RWPE2 (cell line): ENCODE data around the gene TDRD12.
"Not testable (repeated sequence)": the region's sequence is repeated elsewhere in the genome, so short reads cannot be mapped to it uniquely, and the experiment has no call there.

Source experiments
- ATAC-seq: fragments of 200-7000 bp; cut with Tn5 transposase; 3 replicates; pipeline ENCODE4 v1.9.1; 2021; ENCODE audit warnings: low read depth
- DNase-seq: peaks from one replicate; pipeline ENCODE4 v3.0.0-alpha.2; 2020; ENCODE audit warnings: low spot score
- H3K27ac ChIP-seq: fragments of 450-650 bp; 2 replicates; pipeline ENCODE4 v1.5.1; 2017; ENCODE audit warnings: mild to moderate bottlenecking; ENCODE audit not compliant: poor library complexity, severe bottlenecking
- H3K27me3 ChIP-seq: fragments of 250-450 bp; sonication (Bioruptor Pico); 2 replicates; pipeline ENCODE4 v1.5.1; 2021; ENCODE audit warnings: mild to moderate bottlenecking, moderate library complexity; ENCODE audit not compliant: insufficient read depth, poor library complexity, severe bottlenecking
- H3K36me3 ChIP-seq: fragments of 250-450 bp; sonication (Bioruptor Pico); 2 replicates; pipeline ENCODE4 v1.5.1; 2020; ENCODE audit warnings: low read depth, mild to moderate bottlenecking, moderate library complexity
- H3K4me1 ChIP-seq: fragments of 250-450 bp; sonication (Bioruptor Pico); 2 replicates; pipeline ENCODE4 v1.5.1; 2021; ENCODE audit warnings: mild to moderate bottlenecking, moderate library complexity; ENCODE audit not compliant: insufficient read depth, poor library complexity, severe bottlenecking
- H3K4me3 ChIP-seq: fragments of 250-450 bp; sonication (Bioruptor Pico); 2 replicates; pipeline ENCODE4 v1.5.1; 2021; ENCODE audit warnings: mild to moderate bottlenecking, moderate library complexity; ENCODE audit not compliant: severe bottlenecking
- H3K9me3 ChIP-seq: fragments of 250-450 bp; sonication (Bioruptor Pico); 2 replicates; pipeline ENCODE4 v1.5.1; 2021; ENCODE audit warnings: mild to moderate bottlenecking, moderate library complexity; ENCODE audit not compliant: severe bottlenecking
- TF ChIP-seq, protein P1 (sequence below): fragments of 450-650 bp; IDR thresholded peaks from one replicate; pipeline ENCODE4 v1.5.1; 2017; ENCODE audit warnings: mild to moderate bottlenecking, moderate library complexity; ENCODE audit not compliant: poor library complexity, severe bottlenecking

TDRD12 gene

DNA sequence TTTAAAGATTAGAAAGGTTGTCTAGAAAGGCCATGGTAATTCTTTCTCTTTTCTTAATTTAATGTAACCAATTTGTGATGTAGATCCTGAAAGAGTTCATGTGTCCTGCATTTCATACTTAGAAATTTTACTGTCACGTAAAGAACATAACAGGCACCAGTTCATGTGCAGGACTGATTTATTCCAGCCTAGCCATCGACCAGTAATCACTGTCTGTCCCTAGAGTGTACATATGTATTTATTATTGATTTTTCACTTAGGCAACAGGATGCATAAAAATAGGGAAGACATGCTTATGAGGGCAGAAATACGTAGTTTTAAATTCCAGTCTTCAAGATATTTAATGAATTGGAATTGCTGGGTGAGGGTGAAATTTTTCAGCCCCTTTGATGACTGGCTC lies 37.6 kb downstream of the TDRD12 start:
- ATAC-seq = no peak
- TF ChIP-seq, protein P1, sequence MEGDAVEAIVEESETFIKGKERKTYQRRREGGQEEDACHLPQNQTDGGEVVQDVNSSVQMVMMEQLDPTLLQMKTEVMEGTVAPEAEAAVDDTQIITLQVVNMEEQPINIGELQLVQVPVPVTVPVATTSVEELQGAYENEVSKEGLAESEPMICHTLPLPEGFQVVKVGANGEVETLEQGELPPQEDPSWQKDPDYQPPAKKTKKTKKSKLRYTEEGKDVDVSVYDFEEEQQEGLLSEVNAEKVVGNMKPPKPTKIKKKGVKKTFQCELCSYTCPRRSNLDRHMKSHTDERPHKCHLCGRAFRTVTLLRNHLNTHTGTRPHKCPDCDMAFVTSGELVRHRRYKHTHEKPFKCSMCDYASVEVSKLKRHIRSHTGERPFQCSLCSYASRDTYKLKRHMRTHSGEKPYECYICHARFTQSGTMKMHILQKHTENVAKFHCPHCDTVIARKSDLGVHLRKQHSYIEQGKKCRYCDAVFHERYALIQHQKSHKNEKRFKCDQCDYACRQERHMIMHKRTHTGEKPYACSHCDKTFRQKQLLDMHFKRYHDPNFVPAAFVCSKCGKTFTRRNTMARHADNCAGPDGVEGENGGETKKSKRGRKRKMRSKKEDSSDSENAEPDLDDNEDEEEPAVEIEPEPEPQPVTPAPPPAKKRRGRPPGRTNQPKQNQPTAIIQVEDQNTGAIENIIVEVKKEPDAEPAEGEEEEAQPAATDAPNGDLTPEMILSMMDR = no peak

DNA sequence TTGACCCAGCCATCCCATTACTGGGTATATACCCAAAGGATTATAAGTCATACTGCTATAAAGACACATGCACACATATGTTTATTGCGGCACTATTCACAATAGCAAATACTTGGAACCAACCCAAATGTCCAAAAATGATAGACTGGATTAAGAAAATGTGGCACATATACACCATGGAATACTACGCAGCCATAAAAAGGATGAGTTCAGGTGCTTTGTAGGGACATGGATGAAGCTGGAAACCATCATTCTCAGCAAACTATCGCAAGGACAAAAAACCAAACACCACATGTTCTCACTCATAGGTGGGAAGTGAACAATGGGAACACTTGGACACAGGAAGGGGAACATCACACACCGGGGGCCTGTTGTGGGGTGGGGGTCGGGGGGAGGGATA lies 45.8 kb downstream of the TDRD12 start:
- H3K27me3 ChIP-seq, H3K27ac ChIP-seq, H3K4me3 ChIP-seq, ATAC-seq, DNase-seq, H3K36me3 ChIP-seq, H3K4me1 ChIP-seq, H3K9me3 ChIP-seq: not testable (repeated sequence)

More for the DNA sequence above, 37.6 kb downstream of the TDRD12 start:
- H3K4me3 ChIP-seq = no peak overlapping the region
- no peaks in the 10 kb centered on the region for H3K27me3 ChIP-seq
- no peaks in the 10 kb centered on the region for H3K4me1 ChIP-seq
- H3K36me3 ChIP-seq = no peaks in the 10 kb centered on the region
- no peaks in the 10 kb centered on the region for H3K9me3 ChIP-seq
- no peak overlapping the region for H3K27ac ChIP-seq
- no peak for DNase-seq

DNA sequence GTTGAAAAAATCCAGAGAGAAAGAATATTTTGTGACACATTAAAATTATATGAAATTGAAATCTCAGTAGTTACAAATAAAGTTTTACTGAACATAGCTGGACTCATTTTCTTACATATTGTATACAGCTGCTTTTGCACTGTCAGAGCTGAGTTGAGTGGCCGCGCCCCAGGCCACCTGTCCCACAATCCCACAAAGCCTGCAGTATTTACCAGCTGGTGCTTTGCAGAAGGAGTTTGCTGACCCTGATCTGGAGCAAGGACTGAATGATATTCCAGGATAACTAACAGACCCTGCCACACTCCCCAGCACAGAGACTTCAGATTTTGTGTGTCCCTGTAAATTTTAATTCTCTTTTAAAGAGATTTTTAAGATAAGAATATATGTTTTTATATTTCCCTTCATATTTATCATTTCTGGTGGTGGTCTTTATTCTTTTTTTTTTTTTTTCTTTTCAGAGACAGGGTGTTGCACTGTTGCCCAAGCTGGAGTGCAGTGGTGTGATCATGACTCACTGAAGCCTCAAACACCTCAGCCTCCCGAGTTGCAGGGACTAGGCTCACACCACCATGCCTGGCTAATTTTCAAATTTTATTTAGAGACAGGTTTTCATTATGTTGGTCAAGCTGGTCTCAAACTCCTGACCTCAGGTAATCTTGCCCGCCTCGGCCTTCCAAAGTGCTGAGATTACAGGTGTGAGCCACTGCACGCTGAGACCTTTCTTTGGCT lies 48.5 kb downstream of the TDRD12 start:
- Histone ChIP-seq H3K27me3 (no peaks in the 10 kb centered on the region), H3K9me3 (no peaks in the 10 kb centered on the region), H3K4me3 (no peak overlapping the region), H3K27ac (no peak overlapping the region), H3K36me3 (no peaks in the 10 kb centered on the region), H3K4me1 (no peaks in the 10 kb centered on the region)
- TF ChIP-seq, protein P1 = no peak
- DNase-seq (no peak), ATAC-seq (no peak; the same call in 2 of the 3 replicates)

DNA sequence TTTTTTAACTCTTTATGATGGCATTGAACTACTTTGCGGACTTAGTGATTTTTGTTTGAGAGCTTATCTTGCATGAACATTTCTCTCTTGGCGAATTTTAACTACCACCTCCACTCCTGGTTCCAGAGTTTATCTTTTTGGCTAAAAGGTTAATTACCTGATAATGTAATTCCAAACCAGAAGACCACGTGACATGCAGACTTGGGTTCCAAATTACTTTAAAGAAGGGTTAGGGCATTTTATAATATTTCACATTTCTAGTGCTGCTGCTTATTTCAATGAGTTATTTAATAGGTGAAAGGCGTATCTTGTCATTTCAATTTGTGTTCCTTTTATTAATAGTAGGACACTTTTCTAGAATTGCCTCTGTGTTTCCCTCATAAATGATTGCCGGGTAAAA lies 52.0 kb downstream of the TDRD12 start:
- Histone ChIP-seq H3K4me3 (no peak overlapping the region), H3K9me3 (no peaks in the 10 kb centered on the region), H3K27me3 (no peaks in the 10 kb centered on the region), H3K36me3 (no peaks in the 10 kb centered on the region), H3K27ac (no peak overlapping the region), H3K4me1 (no peaks in the 10 kb centered on the region)
- no peak for ATAC-seq
- TF ChIP-seq, protein P1 = no peak
- DNase-seq = no peak

DNA sequence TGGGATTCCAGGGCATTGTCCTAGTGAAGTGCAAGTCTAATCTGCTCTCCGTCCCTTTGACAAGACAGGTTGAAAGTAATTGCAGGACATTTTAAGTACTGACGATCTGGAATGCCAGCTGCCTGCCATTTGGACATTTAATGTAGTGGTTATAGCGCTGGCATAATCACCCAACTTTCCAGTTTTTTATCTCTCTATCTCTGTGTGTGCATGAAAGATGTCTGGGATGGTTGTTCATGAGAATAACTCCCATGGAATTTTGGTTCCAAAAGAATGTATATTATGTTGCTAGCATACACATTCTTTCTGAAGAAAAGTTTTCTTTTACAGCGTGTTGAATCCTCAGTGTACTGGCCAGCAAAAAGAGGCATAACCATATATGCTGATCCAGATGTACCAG lies 53.6 kb downstream of the TDRD12 start:
- Histone ChIP-seq H3K4me3 (no peak overlapping the region), H3K27me3 (no peaks in the 10 kb centered on the region), H3K9me3 (no peaks in the 10 kb centered on the region), H3K36me3 (no peaks in the 10 kb centered on the region), H3K4me1 (no peaks in the 10 kb centered on the region), H3K27ac (no peak overlapping the region)
- DNase-seq = no peak
- TF ChIP-seq, protein P1 = no peak
- no peak for ATAC-seq
